ENCODE data around the gene SLCO4C1. TPM values are rescaled to one million over a fixed set of nuclear protein-coding genes. Genes with fewer than 3 reads are reported as not detected.

SLCO4C1 gene
- polyA plus RNA-seq, 1 experiment = not detected

GRCh38 chr5:102241809-102242421 lies 54.2 kb downstream of the SLCO4C1 start:
- Histone ChIP-seq H3K27ac (ENCODE audit: low read depth, low read length) (no peak overlapping the region), H3K27me3 (ENCODE audit: control insufficient read depth, insufficient read depth, low read length) (no peaks in the 10 kb centered on the region), H3K4me3 (ENCODE audit: low read depth, low read length) (no peak overlapping the region), H3K9me3 (ENCODE audit: control insufficient read depth, insufficient read depth, low read length) (peaks cover 13% of the 10 kb centered on the region; the same call in 1 of the 2 replicates)
- ChIA-PET POLR2A (no interaction called here), CTCF (no interaction called here)
- no peak for TF ChIP-seq CTCF (IDR thresholded peaks at IDR 0.05; ENCODE audit: low read depth, low read length)
- DNase-seq (ENCODE audit: low read depth, low spot score) = no peak

- CTCF ChIA-PET = no interaction called here
- DNase-seq (ENCODE audit: low read depth, low spot score) = no peak
- Histone ChIP-seq H3K27ac (ENCODE audit: low read depth, low read length) (no peak overlapping the region), H3K27me3 (ENCODE audit: control insufficient read depth, insufficient read depth, low read length) (no peaks in the 10 kb centered on the region), H3K9me3 (ENCODE audit: control insufficient read depth, insufficient read depth, low read length) (peaks cover 14% of the 10 kb centered on the region), H3K4me3 (ENCODE audit: low read depth, low read length) (no peak overlapping the region)
- no peak for TF ChIP-seq CTCF (IDR thresholded peaks at IDR 0.05; ENCODE audit: low read depth, low read length)
- POLR2A ChIA-PET = no interaction called here
These were observed 64.1 kb downstream of the SLCO4C1 start for GRCh38 chr5:102231693-102232619.

GRCh38 chr5:102229685-102230084 lies 66.4 kb downstream of the SLCO4C1 start:
- H3K4me3 ChIP-seq (ENCODE audit: low read depth, low read length) = no peak overlapping the region
- TF ChIP-seq CTCF (IDR thresholded peaks at IDR 0.05; ENCODE audit: low read depth, low read length) = no peak
- no peak overlapping the region for H3K27ac ChIP-seq (ENCODE audit: low read depth, low read length)
- ChIA-PET POLR2A (no interaction called here), CTCF (no interaction called here)
- peaks cover 14% of the 10 kb centered on the region for H3K9me3 ChIP-seq (ENCODE audit: control insufficient read depth, insufficient read depth, low read length)
- no peak for DNase-seq (ENCODE audit: low read depth, low spot score)
- H3K27me3 ChIP-seq (ENCODE audit: control insufficient read depth, insufficient read depth, low read length) = no peaks in the 10 kb centered on the region

GRCh38 chr5:102226321-102226720 lies 69.8 kb downstream of the SLCO4C1 start:
- TF ChIP-seq CTCF (IDR thresholded peaks at IDR 0.05; ENCODE audit: low read depth, low read length) = no peak
- POLR2A ChIA-PET = no interaction called here
- Histone ChIP-seq H3K27ac (ENCODE audit: low read depth, low read length) (no peak overlapping the region), H3K27me3 (ENCODE audit: control insufficient read depth, insufficient read depth, low read length) (no peaks in the 10 kb centered on the region), H3K4me3 (ENCODE audit: low read depth, low read length) (no peak overlapping the region), H3K9me3 (ENCODE audit: control insufficient read depth, insufficient read depth, low read length) (peaks cover 6% of the 10 kb centered on the region; the same call in 1 of the 2 replicates)
- CTCF ChIA-PET = no interaction called here
- no peak for DNase-seq (ENCODE audit: low read depth, low spot score)
